Islet of Langerhans (tissue), 1 donor: ENCODE results near the gene MOB1B.
"Not testable (repeated sequence)": the region's sequence is repeated elsewhere in the genome, so short reads cannot be mapped to it uniquely, and the experiment has no call there.

Source experiments
- FAIRE-seq: peaks from one replicate; lab custom pipeline; 2011; peaks lifted over from hg19 to GRCh38; lab: Jason Lieb, UNC

Gene MOB1B

GRCh38 chr4:70901984-70902576, at the start of gene MOB1B:
Gene MOB1B (plus strand): TSS chr4:70902369. CDS start chr4:70902537, 168 bp downstream.
- no peak for FAIRE-seq

GRCh38 chr4:70855464-70855863, 46.7 kb upstream of the MOB1B start:
- no peak for FAIRE-seq

- FAIRE-seq: no peak
These were observed 43.7 kb upstream of the MOB1B start for GRCh38 chr4:70858454-70858853.

- peak; percentile 71 for FAIRE-seq
These were observed 43.1 kb upstream of the MOB1B start for GRCh38 chr4:70859066-70859465.

GRCh38 chr4:70863099-70863790, 38.9 kb upstream of the MOB1B start:
- FAIRE-seq: no peak

GRCh38 chr4:70868778-70869177, 33.4 kb upstream of the MOB1B start:
- no peak for FAIRE-seq

- FAIRE-seq: no peak
These were observed 29.0 kb upstream of the MOB1B start for GRCh38 chr4:70873216-70873615.

GRCh38 chr4:70874268-70875156, 27.7 kb upstream of the MOB1B start:
- no peak for FAIRE-seq

GRCh38 chr4:70877556-70877955, 24.6 kb upstream of the MOB1B start:
- peak; percentile 82 for FAIRE-seq

- peak; percentile 85 for FAIRE-seq
These were observed 21.4 kb upstream of the MOB1B start for GRCh38 chr4:70880739-70881138.

- no peak for FAIRE-seq
These were observed 17.0 kb upstream of the MOB1B start for GRCh38 chr4:70885174-70885573.

- FAIRE-seq: no peak
These were observed 9.9 kb upstream of the MOB1B start for GRCh38 chr4:70892086-70892769.

GRCh38 chr4:70893790-70894189, 8.4 kb upstream of the MOB1B start:
- FAIRE-seq: no peak

GRCh38 chr4:70895405-70895804, 6.8 kb upstream of the MOB1B start:
- no peak for FAIRE-seq

GRCh38 chr4:70895811-70896491, 6.2 kb upstream of the MOB1B start:
- peak; percentile 100 for FAIRE-seq

GRCh38 chr4:70898581-70898980, 3.6 kb upstream of the MOB1B start:
- not testable (repeated sequence) for FAIRE-seq

GRCh38 chr4:70901607-70901983, 574 bp upstream of the MOB1B start:
- no peak for FAIRE-seq

- no peak for FAIRE-seq
These were observed 565 bp downstream of the MOB1B start for GRCh38 chr4:70902577-70903290.

- no peak for FAIRE-seq
These were observed 1.1 kb downstream of the MOB1B start for GRCh38 chr4:70903291-70903603.

GRCh38 chr4:70908993-70909556, 6.9 kb downstream of the MOB1B start:
- FAIRE-seq: no peak

- no peak for FAIRE-seq
These were observed 11.8 kb downstream of the MOB1B start for GRCh38 chr4:70914000-70914399.
